CD4-positive, alpha-beta T cell (primary cell): Measurements from ENCODE around the gene CREB3L1. TPM values are rescaled to one million over a fixed set of nuclear protein-coding genes. Genes with fewer than 3 reads are reported as not detected.

Source experiments
- ATAC-seq: fragments of 200-7000 bp; cut with Tn5 transposase; one replicate; pipeline ENCODE4 v1.10.0; 2022; ENCODE audit warnings: mild to moderate bottlenecking; ENCODE audit not compliant: poor library complexity
- CTCF ChIA-PET: fragments of 350-600 bp; sonication (Branson Sonifier 250); formaldehyde crosslinking; loops from one replicate; lab custom pipeline; 2021; ENCODE audit warnings: antibody characterized with exemption, inconsistent platforms; lab: Charles Lee
- POLR2A ChIA-PET: fragments of 350-600 bp; sonication (Branson Sonifier 250); formaldehyde crosslinking; loops from one replicate; lab custom pipeline; 2021; ENCODE audit warnings: antibody characterized with exemption, inconsistent platforms; lab: Charles Lee
- DNase-seq, 14 experiments: peaks; one replicate each; pipeline ENCODE4 v3.0.0-alpha.2; 2013 to 2020; ENCODE audit warnings: mixed read lengths in 2 of 14
- H3K27ac ChIP-seq, 2 donors: one replicate each; pipeline versions ENCODE4 v1.5.1 to v1.7.0; 2013; ENCODE audit warnings: low read length in 2 of 2, low read depth in 1 of 2, mild to moderate bottlenecking in 1 of 2
- H3K27me3 ChIP-seq, 2 experiments: 1 replicate in 1 of 2; 2 replicates in 1 of 2; pipeline versions ENCODE4 v1.6.1 to v1.7.0; 2013; ENCODE audit warnings: low read length in 2 of 2, control low read depth in 1 of 2, mild to moderate bottlenecking in 1 of 2, moderate library complexity in 1 of 2; ENCODE audit not compliant: insufficient read depth in 2 of 2, control insufficient read depth in 1 of 2
- H3K36me3 ChIP-seq: one replicate; pipeline ENCODE4 v1.6.1; 2013; ENCODE audit warnings: low read length, control low read depth; ENCODE audit not compliant: insufficient read depth
- H3K4me1 ChIP-seq: one replicate; pipeline ENCODE4 v1.6.1; 2013; ENCODE audit warnings: low read length, control low read depth; ENCODE audit not compliant: insufficient read depth
- H3K4me3 ChIP-seq: one replicate; pipeline ENCODE4 v1.5.1; 2013; ENCODE audit warnings: mild to moderate bottlenecking, low read length, moderate library complexity
- H3K9me3 ChIP-seq, 2 experiments: 1 replicate in 1 of 2; 2 replicates in 1 of 2; pipeline versions ENCODE4 v1.6.1 to v1.7.0; 2013; ENCODE audit warnings: low read length in 2 of 2, mild to moderate bottlenecking in 2 of 2, control low read depth in 1 of 2, moderate library complexity in 1 of 2; ENCODE audit not compliant: control insufficient read depth in 1 of 2, insufficient read depth in 1 of 2
- H3K27ac Mint-ChIP-seq: one replicate; pipeline ENCODE4 v1.8.0; 2020; ENCODE audit warnings: mixed read lengths
- H3K27me3 Mint-ChIP-seq: one replicate; pipeline ENCODE4 v1.8.0; 2021; ENCODE audit warnings: mixed read lengths
- H3K36me3 Mint-ChIP-seq: one replicate; pipeline ENCODE4 v1.8.0; 2021; ENCODE audit warnings: low read depth, mixed read lengths
- H3K4me1 Mint-ChIP-seq: one replicate; pipeline ENCODE4 v1.8.0; 2021; ENCODE audit warnings: low read depth, mixed read lengths
- H3K4me3 Mint-ChIP-seq: one replicate; pipeline ENCODE4 v1.8.0; 2020; ENCODE audit warnings: mild to moderate bottlenecking, mixed read lengths
- H3K9me3 Mint-ChIP-seq: one replicate; pipeline ENCODE4 v1.8.0; 2020; ENCODE audit warnings: mixed read lengths
- intact Hi-C, 2 experiments: fragments of 100-400 bp; cut with DNase I in 1 of 2; cut with micrococcal nuclease in 1 of 2; formaldehyde crosslinking; loops; one replicate each; pipeline versions ENCODE4 v1.15.1 to v1.9.0; 2023 to 2025; cut with DNase I, micrococcal nuclease
- total RNA-seq, 174 experiments: library from RNA in 2 of 174; stranded (reverse) in 2 of 174; gene quantifications; one replicate each; pipeline ENCODE4 v1.2.3 and lab custom pipeline; 2021 to 2026
- TF ChIP-seq, protein P1 (sequence below): fragments of 200-600 bp; IDR thresholded peaks from one replicate; pipeline ENCODE4 v1.8.0; 2022; ENCODE audit warnings: antibody characterized with exemption, mild to moderate bottlenecking

Gene CREB3L1
- total RNA-seq, 2 experiments from 2014 or later: not detected

GRCh38 chr11:46338988-46339666 is 61.7 kb downstream of the CREB3L1 start:
- Mint-ChIP-seq H3K27me3 (no peaks in the 10 kb centered on the region), H3K27ac (peak overlapping the region; percentile 80), H3K4me1 (peaks cover 94% of the 10 kb centered on the region), H3K4me3 (peak overlapping the region; percentile 53), H3K36me3 (peaks cover 6% of the 10 kb centered on the region), H3K9me3 (no peaks in the 10 kb centered on the region)
- intact Hi-C loops: no loop called here
- peaks cover 92% of the 10 kb centered on the region for H3K4me1 ChIP-seq
- H3K36me3 ChIP-seq: no peaks in the 10 kb centered on the region
- no peaks in the 10 kb centered on the region for H3K9me3 ChIP-seq
- no peak overlapping the region for H3K4me3 ChIP-seq
- no peaks in the 10 kb centered on the region for H3K27me3 ChIP-seq
- TF ChIP-seq, protein P1, sequence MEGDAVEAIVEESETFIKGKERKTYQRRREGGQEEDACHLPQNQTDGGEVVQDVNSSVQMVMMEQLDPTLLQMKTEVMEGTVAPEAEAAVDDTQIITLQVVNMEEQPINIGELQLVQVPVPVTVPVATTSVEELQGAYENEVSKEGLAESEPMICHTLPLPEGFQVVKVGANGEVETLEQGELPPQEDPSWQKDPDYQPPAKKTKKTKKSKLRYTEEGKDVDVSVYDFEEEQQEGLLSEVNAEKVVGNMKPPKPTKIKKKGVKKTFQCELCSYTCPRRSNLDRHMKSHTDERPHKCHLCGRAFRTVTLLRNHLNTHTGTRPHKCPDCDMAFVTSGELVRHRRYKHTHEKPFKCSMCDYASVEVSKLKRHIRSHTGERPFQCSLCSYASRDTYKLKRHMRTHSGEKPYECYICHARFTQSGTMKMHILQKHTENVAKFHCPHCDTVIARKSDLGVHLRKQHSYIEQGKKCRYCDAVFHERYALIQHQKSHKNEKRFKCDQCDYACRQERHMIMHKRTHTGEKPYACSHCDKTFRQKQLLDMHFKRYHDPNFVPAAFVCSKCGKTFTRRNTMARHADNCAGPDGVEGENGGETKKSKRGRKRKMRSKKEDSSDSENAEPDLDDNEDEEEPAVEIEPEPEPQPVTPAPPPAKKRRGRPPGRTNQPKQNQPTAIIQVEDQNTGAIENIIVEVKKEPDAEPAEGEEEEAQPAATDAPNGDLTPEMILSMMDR: no peak
- ATAC-seq (no peak), DNase-seq (no peak)
- CTCF ChIA-PET: interaction anchor here (1.2 kb wide), 1 partner anchor 50 kb away, joined by 3 read pairs; no protein-coding TSS in a partner anchor
- peak overlapping the region in 1 of 2 donors; percentile 47 for H3K27ac ChIP-seq
- POLR2A ChIA-PET: interaction anchor here (2.4 to 2.8 kb wide), 2 partner anchors 9 to 10 kb away, joined by 9 to 11 read pairs; no protein-coding TSS in a partner anchor

- peak overlapping the region in 1 of 2 donors; percentile 47 for H3K27ac ChIP-seq
- H3K27me3 Mint-ChIP-seq: no peaks in the 10 kb centered on the region
- no peak for DNase-seq
- H3K36me3 Mint-ChIP-seq: peaks cover 6% of the 10 kb centered on the region
- ChIA-PET CTCF (interaction anchor here (1.2 kb wide), 1 partner anchor 49 kb away, joined by 3 read pairs; no protein-coding TSS in a partner anchor), POLR2A (interaction anchor here (1.0 to 2.8 kb wide), 4 partner anchors 8 to 22 kb away, joined by 4 to 11 read pairs (median 7); no protein-coding TSS in a partner anchor)
- no peaks in the 10 kb centered on the region for H3K36me3 ChIP-seq
- H3K4me3 ChIP-seq: no peak overlapping the region
- H3K27me3 ChIP-seq: no peaks in the 10 kb centered on the region
- H3K9me3 ChIP-seq: no peaks in the 10 kb centered on the region
- H3K9me3 Mint-ChIP-seq: no peaks in the 10 kb centered on the region
- peaks cover 92% of the 10 kb centered on the region for H3K4me1 ChIP-seq
- peak overlapping the region; percentile 80 for H3K27ac Mint-ChIP-seq
- TF ChIP-seq, protein P1: no peak
- intact Hi-C loops: loop anchor here in 1 of 2 experiments (10.0 kb wide), 1 partner anchor 195 kb away; no protein-coding TSS in a partner anchor
- ATAC-seq: no peak
- H3K4me3 Mint-ChIP-seq: no peak overlapping the region
- peaks cover 94% of the 10 kb centered on the region for H3K4me1 Mint-ChIP-seq
These were observed 62.4 kb downstream of the CREB3L1 start for GRCh38 chr11:46339816-46340215.

DNA sequence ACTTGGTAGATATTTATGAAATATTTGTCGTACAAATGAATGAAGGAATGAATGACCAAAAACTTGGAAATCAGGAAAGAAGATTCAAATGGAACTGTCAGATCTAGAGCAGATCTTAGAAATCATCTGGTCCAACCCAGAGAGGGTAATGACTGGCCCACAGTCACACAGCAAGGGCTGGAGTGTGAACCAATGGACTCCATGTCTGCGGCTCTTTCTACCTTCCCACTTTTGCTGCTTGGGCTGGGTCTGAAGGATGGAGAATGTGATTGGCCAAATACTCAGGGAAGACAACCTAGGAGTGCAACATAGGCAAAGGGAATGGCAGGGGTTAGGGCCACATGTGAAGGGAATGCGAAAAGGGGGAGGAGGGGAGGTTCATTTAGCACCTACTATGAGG is 64.0 kb downstream of the CREB3L1 start:
- H3K4me1 ChIP-seq: peaks cover 93% of the 10 kb centered on the region

More for the DNA sequence above, 64.0 kb downstream of the CREB3L1 start:
- ATAC-seq: no peak
- Mint-ChIP-seq H3K4me1 (peaks cover 94% of the 10 kb centered on the region), H3K27ac (peak overlapping the region; percentile 80), H3K4me3 (peak overlapping the region; percentile 42), H3K27me3 (no peaks in the 10 kb centered on the region), H3K36me3 (peaks cover 9% of the 10 kb centered on the region), H3K9me3 (no peaks in the 10 kb centered on the region)
- Histone ChIP-seq H3K36me3 (no peaks in the 10 kb centered on the region), H3K4me3 (no peak overlapping the region), H3K27me3 (no peaks in the 10 kb centered on the region), H3K27ac (peak overlapping the region; percentile 34 to 58), H3K9me3 (no peaks in the 10 kb centered on the region)
- ChIA-PET POLR2A (interaction anchor here (1.0 to 14.3 kb wide), 2 partner anchors 8 to 12 kb away, joined by 3 to 266 read pairs; no protein-coding TSS in a partner anchor), CTCF (interaction anchor here (1.5 kb wide), 1 partner anchor 11 kb away, joined by 3 read pairs; no protein-coding TSS in a partner anchor)
- DNase-seq: no peak
- intact Hi-C loops: loop anchor here in 1 of 2 experiments (10.0 kb wide), 1 partner anchor 193 kb away; no protein-coding TSS in a partner anchor
- TF ChIP-seq, protein P1: no peak
